Keratinocyte (primary cell): ENCODE measurements around the gene WARS2. TPM values are rescaled to one million over a fixed set of nuclear protein-coding genes. Genes with fewer than 3 reads are reported as not detected.

Experiments used
- DNase-seq: peaks from one replicate; pipeline ENCODE4 v3.0.0-alpha.2; 2011; ENCODE audit warnings: low read depth, missing footprints, low spot score
- FAIRE-seq: peaks from 2 replicates; lab custom pipeline; 2011; peaks lifted over from hg19 to GRCh38; lab: Jason Lieb, UNC
- H2AFZ ChIP-seq: 2 replicates; pipeline ENCODE4 v1.6.0; 2012; ENCODE audit warnings: low read length, control low read depth, inconsistent platforms; ENCODE audit not compliant: control insufficient read depth
- H3K27ac ChIP-seq: 2 replicates; pipeline ENCODE4 v1.5.1; 2011; ENCODE audit warnings: low read length; ENCODE audit not compliant: control insufficient read depth, insufficient read depth
- H3K27me3 ChIP-seq: 3 replicates; pipeline ENCODE4 v1.6.0; 2011; ENCODE audit warnings: low read length; ENCODE audit not compliant: control insufficient read depth, insufficient read depth; ENCODE audit errors: extremely low read depth
- H3K36me3 ChIP-seq, 2 experiments: 2 replicates in 1 of 2; 3 replicates in 1 of 2; pipeline ENCODE4 v1.5.1; 2011; ENCODE audit warnings: low read length in 2 of 2, mild to moderate bottlenecking in 1 of 2; ENCODE audit not compliant: control insufficient read depth in 2 of 2, insufficient read depth in 2 of 2; ENCODE audit errors: extremely low read depth in 1 of 2
- H3K4me1 ChIP-seq: 3 replicates; pipeline ENCODE4 v1.5.1; 2011; ENCODE audit warnings: low read length; ENCODE audit not compliant: control insufficient read depth, insufficient read depth; ENCODE audit errors: extremely low read depth
- H3K4me2 ChIP-seq: 3 replicates; pipeline ENCODE4 v1.6.0; 2011; ENCODE audit warnings: low read depth, low read length; ENCODE audit not compliant: control insufficient read depth, insufficient read depth; ENCODE audit errors: extremely low read depth
- H3K4me3 ChIP-seq, 3 experiments: fragments of 200-600 bp in 1 of 3; sonication (generic) in 1 of 3; 2 replicates in 2 of 3; 3 replicates in 1 of 3; pipeline ENCODE4 v1.5.1; 2011 to 2016; ENCODE audit warnings: low read length in 3 of 3, mild to moderate bottlenecking in 3 of 3, control low read depth in 2 of 3, inconsistent platforms in 1 of 3, low read depth in 1 of 3, mixed read lengths in 1 of 3, mixed run types in 1 of 3, moderate library complexity in 1 of 3; ENCODE audit not compliant: control insufficient read depth in 2 of 3, insufficient read depth in 2 of 3; ENCODE audit errors: extremely low read depth in 1 of 3
- H3K79me2 ChIP-seq: 2 replicates; pipeline ENCODE4 v1.6.0; 2012; ENCODE audit warnings: low read length; ENCODE audit not compliant: control insufficient read depth, insufficient read depth
- H3K9ac ChIP-seq: 3 replicates; pipeline ENCODE4 v1.6.0; 2011; ENCODE audit warnings: low read length; ENCODE audit not compliant: control insufficient read depth, insufficient read depth; ENCODE audit errors: extremely low read depth
- H3K9me1 ChIP-seq: 3 replicates; pipeline ENCODE4 v1.6.0; 2011; ENCODE audit warnings: low read length; ENCODE audit not compliant: control insufficient read depth, insufficient read depth; ENCODE audit errors: extremely low read depth
- H3K9me3 ChIP-seq: 2 replicates; pipeline ENCODE4 v1.5.1; 2012; ENCODE audit warnings: low read depth, low read length; ENCODE audit not compliant: control insufficient read depth
- H4K20me1 ChIP-seq: 3 replicates; pipeline ENCODE4 v1.6.0; 2011; ENCODE audit warnings: low read length; ENCODE audit not compliant: control insufficient read depth, insufficient read depth; ENCODE audit errors: extremely low read depth
- EZH2 ChIP-seq: IDR thresholded peaks from one replicate; pipeline ENCODE4 v1.6.1; 2012; ENCODE audit warnings: inconsistent platforms, mild to moderate bottlenecking, low read length, moderate library complexity
- dilution Hi-C: fragments of 300-500 bp; cut with MboI; formaldehyde crosslinking; loops from one replicate; pipeline ENCODE4 v1.7.0; 2020; ENCODE audit warnings: low sequenced_read_pairs; ENCODE audit not compliant: extremely low pct_ligation_motif_present
- polyA plus RNA-seq, 5 experiments: library from polyadenylated mRNA; depleted of rRNA in 3 of 5; stranded (reverse) in 3 of 5; stranded (forward) in 1 of 5; unstranded in 1 of 5; fragments of >200 nt; gene quantifications; 1 replicate in 1 of 5; 2 replicates in 3 of 5; 3 replicates in 1 of 5; pipeline versions ENCODE4 v1.2.1 to v1.2.3, GENCODE V29; 2011 to 2012; ENCODE audit warnings: missing spikeins in 2 of 5, low read depth in 1 of 5, low replicate concordance in 1 of 5
- TF ChIP-seq, protein P1 (sequence below), 3 experiments: IDR thresholded peaks in 1 of 3; conservative IDR thresholded peaks in 1 of 3; optimal IDR thresholded peaks in 1 of 3; 2 replicates in 2 of 3; 3 replicates in 1 of 3; pipeline versions ENCODE3 to v1.5.1; 2011; ENCODE audit warnings: low read length in 3 of 3, mild to moderate bottlenecking in 3 of 3, moderate library complexity in 2 of 3, control low read depth in 1 of 3, inconsistent platforms in 1 of 3; ENCODE audit not compliant: insufficient read depth in 2 of 3; ENCODE audit errors: extremely low read depth in 1 of 3

Gene WARS2
- polyA plus RNA-seq, 1 donor (not counting 4 experiments of a cell fraction or from before 2014, with no cell fraction given) = 10.3 TPM

DNA sequence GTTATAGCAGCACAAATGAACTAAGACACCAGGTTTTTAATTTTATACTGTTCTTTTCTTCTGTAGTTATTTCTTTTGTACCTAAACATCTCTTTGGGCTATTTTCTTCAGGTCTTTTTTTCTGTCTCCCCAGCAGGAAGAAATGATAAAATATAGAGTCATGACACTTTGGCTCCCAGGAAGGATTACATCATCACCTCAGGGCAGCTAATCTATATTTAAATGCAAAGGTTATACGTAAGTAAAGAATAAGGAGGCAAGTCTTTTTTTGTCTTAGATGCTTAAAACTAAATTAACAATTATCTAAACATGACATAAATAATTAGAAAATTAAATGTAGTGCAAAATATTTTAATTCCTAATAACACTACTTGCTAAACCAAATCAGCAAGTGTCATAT lies 57.0 kb downstream of the WARS2 start:
- Histone ChIP-seq H3K79me2 (no peaks in the 10 kb centered on the region), H3K4me2 (no peak overlapping the region), H3K27me3 (no peaks in the 10 kb centered on the region), H3K27ac (no peak overlapping the region), H3K4me1 (peaks cover 10% of the 10 kb centered on the region), H3K4me3 (no peak overlapping the region), H3K9me3 (no peaks in the 10 kb centered on the region), H4K20me1 (peaks cover 5% of the 10 kb centered on the region), H3K9me1 (no peaks in the 10 kb centered on the region), H3K9ac (no peak overlapping the region), H3K36me3 (no peaks in the 10 kb centered on the region), H2AFZ (no peak overlapping the region)
- TF ChIP-seq EZH2 = no peak
- TF ChIP-seq, protein P1, sequence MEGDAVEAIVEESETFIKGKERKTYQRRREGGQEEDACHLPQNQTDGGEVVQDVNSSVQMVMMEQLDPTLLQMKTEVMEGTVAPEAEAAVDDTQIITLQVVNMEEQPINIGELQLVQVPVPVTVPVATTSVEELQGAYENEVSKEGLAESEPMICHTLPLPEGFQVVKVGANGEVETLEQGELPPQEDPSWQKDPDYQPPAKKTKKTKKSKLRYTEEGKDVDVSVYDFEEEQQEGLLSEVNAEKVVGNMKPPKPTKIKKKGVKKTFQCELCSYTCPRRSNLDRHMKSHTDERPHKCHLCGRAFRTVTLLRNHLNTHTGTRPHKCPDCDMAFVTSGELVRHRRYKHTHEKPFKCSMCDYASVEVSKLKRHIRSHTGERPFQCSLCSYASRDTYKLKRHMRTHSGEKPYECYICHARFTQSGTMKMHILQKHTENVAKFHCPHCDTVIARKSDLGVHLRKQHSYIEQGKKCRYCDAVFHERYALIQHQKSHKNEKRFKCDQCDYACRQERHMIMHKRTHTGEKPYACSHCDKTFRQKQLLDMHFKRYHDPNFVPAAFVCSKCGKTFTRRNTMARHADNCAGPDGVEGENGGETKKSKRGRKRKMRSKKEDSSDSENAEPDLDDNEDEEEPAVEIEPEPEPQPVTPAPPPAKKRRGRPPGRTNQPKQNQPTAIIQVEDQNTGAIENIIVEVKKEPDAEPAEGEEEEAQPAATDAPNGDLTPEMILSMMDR (optimal IDR thresholded peaks at IDR 0.05 in 1 of 3, IDR thresholded peaks at IDR 0.05 in 1 of 3, conservative IDR thresholded peaks at IDR 0.05 in 1 of 3; ENCODE audit: extremely low read depth in 1 of 3, insufficient read depth in 2 of 3, low read length in 3 of 3) = no peak
- no peak for DNase-seq
- FAIRE-seq = no peak
- dilution Hi-C loops = no loop called here

DNA sequence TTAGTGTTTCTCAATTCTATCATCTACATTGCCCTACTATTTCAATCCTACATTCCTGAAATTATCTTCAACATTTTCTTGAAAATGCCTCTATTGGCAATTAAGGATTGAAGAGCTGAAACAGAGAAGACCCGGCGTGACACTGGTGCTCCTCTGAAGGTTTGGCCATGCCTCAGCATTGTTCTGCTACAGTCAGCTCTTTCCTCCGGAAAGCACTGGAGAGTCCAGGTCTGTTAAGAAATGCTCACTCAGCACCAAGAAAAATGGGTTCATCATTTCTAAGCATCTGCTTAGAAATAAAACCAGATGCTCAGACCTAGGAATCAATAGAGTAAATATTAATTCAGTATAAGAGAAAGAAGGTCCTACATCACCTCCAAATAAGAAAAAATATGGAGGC lies 58.8 kb downstream of the WARS2 start:
- H3K9me3 ChIP-seq = no peaks in the 10 kb centered on the region
- no peak overlapping the region for H3K9ac ChIP-seq
- dilution Hi-C loops = no loop called here
- no peak overlapping the region for H3K27ac ChIP-seq
- H3K9me1 ChIP-seq = no peaks in the 10 kb centered on the region
- no peaks in the 10 kb centered on the region for H3K36me3 ChIP-seq
- no peaks in the 10 kb centered on the region for H3K79me2 ChIP-seq
- H4K20me1 ChIP-seq = peaks cover 5% of the 10 kb centered on the region
- TF ChIP-seq, protein P1 (optimal IDR thresholded peaks at IDR 0.05 in 1 of 3, IDR thresholded peaks at IDR 0.05 in 1 of 3, conservative IDR thresholded peaks at IDR 0.05 in 1 of 3; ENCODE audit: extremely low read depth in 1 of 3, insufficient read depth in 2 of 3, low read length in 3 of 3) = no peak
- TF ChIP-seq EZH2 = no peak
- H3K27me3 ChIP-seq = no peaks in the 10 kb centered on the region
- H3K4me3 ChIP-seq = no peak overlapping the region
- DNase-seq (no peak), FAIRE-seq (no peak)
- no peak overlapping the region for H3K4me2 ChIP-seq
- no peak overlapping the region for H2AFZ ChIP-seq
- H3K4me1 ChIP-seq = peaks cover 10% of the 10 kb centered on the region
